HG03066 (cell line): ENCODE data around the gene PHACTR1.

Source experiments
- ATAC-seq: cut with Tn5 transposase; IDR thresholded peaks from one replicate; pipeline ENCODE4 v1.9.1; 2021; ENCODE audit warnings: low read depth; ENCODE audit not compliant: unreplicated experiment

Gene PHACTR1

GRCh38 chr6:13294499-13295069, 578.0 kb downstream of the PHACTR1 start:
- ATAC-seq: no peak

GRCh38 chr6:13295576-13295975, 579.0 kb downstream of the PHACTR1 start:
- ATAC-seq: no peak

- no peak for ATAC-seq
Observed at GRCh38 chr6:13296536-13296997, 580.0 kb downstream of the PHACTR1 start.

DNA sequence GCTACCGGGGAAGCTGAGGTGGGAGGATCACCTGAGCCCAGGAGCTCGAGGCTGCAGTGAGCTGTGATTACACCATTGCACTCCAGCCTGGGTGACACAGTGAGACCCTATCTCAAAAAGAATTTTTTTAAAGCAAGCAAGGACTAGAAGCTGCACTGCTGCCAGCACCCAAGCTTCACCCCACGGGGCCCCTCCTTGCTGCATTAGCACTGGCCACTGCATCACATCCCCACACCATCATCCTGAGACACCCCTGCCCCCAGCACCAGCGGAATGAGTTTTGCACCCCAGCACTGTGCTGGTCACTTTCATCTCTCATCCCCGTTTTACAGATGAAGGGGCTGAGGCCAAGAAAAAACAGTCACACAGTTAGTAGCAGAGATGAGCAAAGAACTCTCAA, 580.8 kb downstream of the PHACTR1 start:
- no peak for ATAC-seq

GRCh38 chr6:13298446-13298845, 581.9 kb downstream of the PHACTR1 start:
- no peak for ATAC-seq

GRCh38 chr6:13299403-13299821, 582.8 kb downstream of the PHACTR1 start:
- no peak for ATAC-seq

GRCh38 chr6:13299918-13300317, 583.4 kb downstream of the PHACTR1 start:
- no peak for ATAC-seq

DNA sequence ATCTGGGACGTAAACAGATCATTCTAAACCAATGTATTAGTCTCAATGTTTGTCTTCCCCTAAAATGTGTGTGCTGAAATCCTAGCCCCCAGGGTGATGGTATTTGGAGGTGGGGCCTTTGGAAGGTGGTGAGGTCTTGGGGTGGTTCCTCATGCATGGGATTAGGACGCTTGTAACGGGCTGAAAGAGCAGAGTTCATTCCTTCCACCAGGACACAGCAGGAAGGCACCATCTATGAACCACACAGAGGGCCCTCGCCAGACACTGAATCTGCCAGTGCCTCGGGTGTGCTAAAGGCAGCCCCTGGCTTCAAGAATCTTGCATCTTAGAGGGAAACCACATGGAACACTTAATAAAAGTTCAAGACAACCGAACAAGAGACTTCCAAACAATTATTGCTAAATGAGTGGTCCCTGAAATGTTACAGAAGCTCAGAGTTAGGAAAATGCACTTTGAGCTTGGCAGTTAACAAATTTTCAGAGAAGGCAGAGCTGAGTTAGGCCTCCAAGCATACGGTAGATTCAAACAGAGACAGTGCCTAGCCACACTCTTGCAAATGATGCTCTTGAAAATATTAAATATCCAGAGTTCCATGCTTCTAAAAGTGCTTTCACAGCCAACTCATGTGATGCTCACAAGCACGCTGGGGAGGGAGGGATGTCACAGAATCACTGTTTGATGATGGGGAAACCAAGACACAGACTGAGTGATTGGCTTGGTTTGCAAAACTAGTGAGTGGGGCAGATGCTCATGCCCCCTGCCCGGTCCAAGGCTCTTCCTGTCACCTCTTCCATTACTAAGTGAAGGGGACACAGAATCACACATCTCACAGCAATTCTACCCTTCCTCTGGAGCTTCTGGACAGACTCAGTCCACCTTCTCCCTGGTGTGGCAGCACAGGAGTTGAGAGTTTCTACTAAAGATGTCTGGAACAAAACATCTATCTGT, 584.4 kb downstream of the PHACTR1 start:
- no peak for ATAC-seq

GRCh38 chr6:13302291-13302690, 585.7 kb downstream of the PHACTR1 start:
- no peak for ATAC-seq

GRCh38 chr6:13302751-13303667, 586.4 kb downstream of the PHACTR1 start:
- ATAC-seq: peak; percentile 52

- peak; percentile 34 for ATAC-seq
Observed at GRCh38 chr6:13303668-13304017, 587.1 kb downstream of the PHACTR1 start.

- no peak for ATAC-seq
Observed at GRCh38 chr6:13304101-13304500, 587.5 kb downstream of the PHACTR1 start.

DNA sequence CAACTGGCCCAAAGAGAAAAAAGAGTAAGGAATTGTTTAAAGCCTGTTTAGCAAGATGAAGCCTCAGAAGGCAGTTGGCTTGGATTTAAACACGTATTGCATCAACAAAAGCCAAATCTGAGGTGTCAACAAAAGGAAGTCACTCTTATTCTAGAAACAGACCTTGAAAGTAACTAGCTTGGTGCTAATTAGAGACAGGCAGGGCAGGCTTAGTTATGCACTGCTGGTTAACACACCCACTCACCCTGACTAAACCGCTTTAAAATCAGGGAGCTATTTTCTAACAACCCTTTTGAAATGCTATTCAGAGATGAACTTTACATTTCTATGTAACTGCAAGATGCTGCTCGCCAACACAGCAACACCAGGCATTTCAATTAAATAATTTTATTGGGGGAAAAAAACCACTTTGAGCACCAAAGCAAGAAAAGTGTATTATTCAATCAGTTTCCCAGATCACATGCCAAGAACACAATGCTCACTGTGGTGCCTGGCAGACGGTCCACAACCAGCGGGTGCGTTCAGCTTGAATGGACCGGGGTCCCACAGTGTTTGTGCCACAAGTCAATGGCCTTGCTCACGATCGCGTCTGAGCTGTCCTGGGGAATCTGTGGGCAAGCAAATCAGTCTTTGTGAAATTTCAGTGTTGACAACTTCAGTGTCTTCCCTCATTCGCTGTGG, 588.2 kb downstream of the PHACTR1 start:
- peak; percentile 48 for ATAC-seq

GRCh38 chr6:13305288-13305687, 588.7 kb downstream of the PHACTR1 start:
- ATAC-seq: no peak

GRCh38 chr6:13305791-13306190, 589.2 kb downstream of the PHACTR1 start:
- ATAC-seq: no peak

GRCh38 chr6:13307508-13307995, 591.0 kb downstream of the PHACTR1 start:
- no peak for ATAC-seq

DNA sequence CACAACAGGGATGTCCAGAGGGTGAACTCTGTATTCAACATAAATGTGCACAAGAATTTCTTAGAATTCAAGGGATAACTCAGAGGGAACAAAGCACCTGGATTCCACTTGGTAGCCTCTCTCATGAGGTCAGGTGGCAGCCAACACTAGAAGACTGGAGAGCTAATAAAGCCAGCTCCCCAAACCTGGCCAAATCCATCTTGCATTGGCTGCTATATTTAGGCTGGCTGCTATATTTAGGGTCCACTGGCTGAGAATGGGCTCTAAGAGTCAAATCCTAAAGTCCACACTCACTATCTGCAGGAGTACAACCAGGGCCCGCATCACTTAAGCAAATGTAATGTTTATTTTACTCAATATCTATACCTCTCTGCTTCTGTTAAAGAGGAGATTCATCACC, 591.8 kb downstream of the PHACTR1 start:
- ATAC-seq: no peak

GRCh38 chr6:13311155-13311554, 594.6 kb downstream of the PHACTR1 start:
- ATAC-seq: no peak

DNA sequence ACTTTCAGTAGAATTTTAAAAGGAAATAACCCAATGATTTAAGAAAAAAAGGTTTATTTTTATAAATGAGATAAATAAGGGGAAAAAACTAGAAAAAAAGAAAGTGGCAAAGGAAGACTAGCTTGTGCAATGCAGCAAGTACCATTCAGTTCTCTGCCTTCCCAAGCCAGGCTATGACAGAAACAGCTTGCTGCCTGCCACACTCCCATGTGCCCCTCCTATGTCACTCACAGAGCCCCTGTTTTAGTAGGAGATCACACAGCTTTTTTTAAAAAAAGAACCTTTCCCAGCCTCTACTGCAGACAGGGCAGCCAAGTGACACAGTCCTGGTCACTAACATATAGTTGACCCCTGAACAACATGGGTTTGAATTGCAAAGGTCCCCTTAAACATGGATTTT, 598.2 kb downstream of the PHACTR1 start:
- no peak for ATAC-seq

- no peak for ATAC-seq
Observed at GRCh38 chr6:13315896-13316295, 599.3 kb downstream of the PHACTR1 start.
